HG03175 (cell line): ENCODE measurements around the gene HDAC4.

ENCODE experiments used
- ATAC-seq: cut with Tn5 transposase; IDR thresholded peaks from one replicate; pipeline ENCODE4 v1.9.1; 2021; ENCODE audit warnings: mild to moderate bottlenecking, moderate library complexity; ENCODE audit not compliant: unreplicated experiment

HDAC4 gene

DNA sequence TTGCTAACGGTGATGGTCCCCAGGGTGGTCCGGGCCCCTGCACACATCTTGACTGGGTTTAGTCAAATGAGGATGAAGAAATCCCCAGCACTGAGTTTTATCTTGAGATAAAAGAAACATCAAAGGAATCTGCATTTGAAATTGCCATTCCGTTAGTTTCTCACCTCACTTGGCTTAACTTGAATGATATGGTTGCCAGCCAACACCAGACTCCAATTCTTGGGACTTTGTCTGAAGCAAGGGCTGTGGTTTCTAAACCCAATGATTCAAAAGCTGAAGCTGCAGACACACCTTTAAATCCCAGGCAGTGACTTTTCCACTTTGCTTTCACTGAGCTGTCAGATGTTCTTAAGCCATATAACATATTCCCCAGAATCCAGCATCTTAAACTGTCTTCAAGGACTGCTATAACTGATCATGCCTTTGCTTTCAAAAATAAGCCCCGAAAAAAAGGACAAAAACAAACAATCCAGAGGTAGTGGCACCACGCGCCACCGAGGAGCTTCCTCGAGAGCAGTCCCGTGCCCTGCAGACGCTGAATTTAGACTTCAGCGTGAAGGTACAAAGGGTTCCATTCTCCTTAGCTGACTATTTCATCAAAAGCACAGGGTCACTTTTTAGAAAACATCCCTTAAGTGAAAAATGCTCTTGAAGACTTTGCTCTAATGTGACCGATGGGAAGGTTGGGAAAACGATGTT lies 189.3 kb downstream of the HDAC4 start:
- ATAC-seq, result no peak

DNA sequence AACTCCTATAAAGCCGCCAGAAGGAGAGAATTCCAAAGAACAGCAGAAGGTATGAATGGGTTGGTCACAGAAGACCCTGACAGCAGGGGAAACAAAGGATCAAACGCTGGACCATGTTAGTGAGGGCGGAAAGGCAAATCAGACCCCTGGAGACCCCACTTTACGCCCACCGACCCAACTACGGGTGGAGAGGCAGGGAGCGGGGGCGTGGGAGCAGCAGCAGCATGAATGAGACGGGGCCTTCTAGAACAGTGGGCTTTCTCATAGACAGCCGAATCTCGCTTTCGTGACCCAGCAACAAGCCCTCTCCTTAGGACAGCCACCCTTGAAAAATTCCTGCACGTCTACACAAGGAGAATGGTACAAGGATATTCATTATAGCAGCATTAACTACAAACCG lies 191.0 kb downstream of the HDAC4 start:
- no peak for ATAC-seq

DNA sequence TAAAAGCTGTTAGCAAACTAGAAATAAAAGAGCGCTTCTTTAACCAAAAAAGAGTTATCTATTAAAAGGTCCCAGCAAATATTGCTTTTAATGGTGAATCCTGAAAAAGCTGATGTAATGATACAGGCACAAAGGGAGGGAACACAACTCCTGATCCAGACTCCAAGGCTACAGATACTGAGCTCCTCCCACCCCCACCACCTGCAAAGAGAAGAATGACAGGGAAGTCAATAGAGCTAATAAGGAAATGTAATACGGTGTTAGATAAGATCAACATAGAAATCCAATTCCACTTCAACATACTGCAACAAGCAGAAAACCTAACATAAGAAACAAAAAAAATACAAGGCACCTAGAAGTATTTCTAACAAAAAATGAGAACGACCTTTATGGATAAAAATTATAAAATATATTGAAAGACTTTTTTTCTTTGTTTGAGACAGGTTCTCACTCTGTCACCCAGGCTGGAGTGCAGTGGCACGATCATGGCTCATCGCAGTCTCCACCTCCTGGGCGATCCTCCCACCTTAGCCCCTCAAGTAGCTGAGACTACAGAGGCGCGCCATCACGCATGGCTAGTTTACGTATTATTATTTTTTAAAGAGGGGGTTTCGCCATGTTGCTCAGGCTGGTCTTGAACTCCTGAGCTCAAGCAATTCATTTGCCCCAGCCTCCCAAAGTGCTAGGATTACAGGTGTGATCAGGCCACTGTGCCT lies 192.2 kb downstream of the HDAC4 start:
- no peak for ATAC-seq

DNA sequence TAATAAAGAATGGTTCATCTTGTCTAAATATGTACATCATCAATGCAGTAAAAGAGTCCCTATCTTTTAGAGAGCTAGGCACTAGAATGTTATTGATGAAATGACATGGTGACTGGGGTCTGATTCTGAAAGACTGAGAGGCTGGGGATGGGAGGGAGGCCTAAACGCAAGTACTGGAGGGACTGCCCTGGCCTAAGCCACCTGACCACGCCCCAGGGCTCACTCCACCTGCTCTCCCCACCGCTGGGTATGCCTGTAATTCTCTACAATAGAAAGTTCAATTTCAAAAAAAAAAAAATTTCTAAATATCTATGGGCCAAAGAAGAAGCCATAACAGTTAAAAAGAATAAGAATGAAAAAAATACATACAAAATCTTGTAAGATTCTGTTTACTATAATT lies 194.0 kb downstream of the HDAC4 start:
- ATAC-seq, result no peak

- no peak for ATAC-seq
Observed at GRCh38 chr2:239206042-239206441, 194.8 kb downstream of the HDAC4 start.

- ATAC-seq, result no peak
Observed at GRCh38 chr2:239204876-239205468, 195.8 kb downstream of the HDAC4 start.

GRCh38 chr2:239204136-239204875 lies 196.5 kb downstream of the HDAC4 start:
- ATAC-seq, result no peak

GRCh38 chr2:239203443-239204135 lies 197.2 kb downstream of the HDAC4 start:
- ATAC-seq, result no peak

- no peak for ATAC-seq
Observed at GRCh38 chr2:239202836-239203235, 198.0 kb downstream of the HDAC4 start.

DNA sequence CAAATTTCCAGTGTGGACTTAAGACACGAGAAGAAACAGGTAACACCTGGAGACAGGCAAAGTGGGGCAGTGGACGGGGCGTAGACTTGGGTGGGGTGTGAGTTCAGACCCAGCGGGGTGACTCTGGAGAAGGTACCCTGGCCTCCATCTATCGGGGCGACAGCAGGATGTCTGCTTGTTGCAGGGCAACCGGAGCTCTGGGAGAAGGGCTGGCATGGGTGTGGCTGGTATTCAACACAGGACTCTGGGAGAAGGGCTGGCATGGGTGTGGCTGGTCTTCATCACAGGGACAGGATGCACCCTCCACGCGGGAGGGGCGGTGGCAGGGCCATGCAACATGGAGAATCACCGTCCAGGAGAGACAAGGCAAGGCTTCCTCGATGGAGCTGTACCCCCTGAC lies 198.5 kb downstream of the HDAC4 start:
- ATAC-seq, result no peak

DNA sequence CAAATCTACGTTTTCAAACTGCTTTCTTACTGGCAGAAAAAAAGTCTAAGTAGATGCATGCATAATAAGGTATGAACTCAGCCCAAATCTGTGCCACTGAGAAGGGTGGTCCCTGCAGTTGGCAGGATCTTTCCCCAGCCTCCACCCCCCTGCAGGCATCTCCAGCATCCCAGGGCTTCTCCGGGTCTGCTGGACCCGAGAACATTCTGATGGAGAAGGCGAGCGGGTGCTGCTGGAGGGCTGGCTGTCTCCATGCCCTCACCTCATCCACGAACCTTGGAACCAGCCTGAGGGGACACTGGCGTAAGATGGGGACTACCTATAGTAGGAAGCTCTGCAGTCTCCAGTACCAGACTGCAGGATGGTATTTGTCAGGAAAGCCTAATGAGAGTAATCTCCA lies 198.9 kb downstream of the HDAC4 start:
- ATAC-seq, result no peak

- no peak for ATAC-seq
Observed at GRCh38 chr2:239201531-239201876, 199.3 kb downstream of the HDAC4 start.

- ATAC-seq, result no peak
Observed at GRCh38 chr2:239200646-239201530, 199.9 kb downstream of the HDAC4 start.

DNA sequence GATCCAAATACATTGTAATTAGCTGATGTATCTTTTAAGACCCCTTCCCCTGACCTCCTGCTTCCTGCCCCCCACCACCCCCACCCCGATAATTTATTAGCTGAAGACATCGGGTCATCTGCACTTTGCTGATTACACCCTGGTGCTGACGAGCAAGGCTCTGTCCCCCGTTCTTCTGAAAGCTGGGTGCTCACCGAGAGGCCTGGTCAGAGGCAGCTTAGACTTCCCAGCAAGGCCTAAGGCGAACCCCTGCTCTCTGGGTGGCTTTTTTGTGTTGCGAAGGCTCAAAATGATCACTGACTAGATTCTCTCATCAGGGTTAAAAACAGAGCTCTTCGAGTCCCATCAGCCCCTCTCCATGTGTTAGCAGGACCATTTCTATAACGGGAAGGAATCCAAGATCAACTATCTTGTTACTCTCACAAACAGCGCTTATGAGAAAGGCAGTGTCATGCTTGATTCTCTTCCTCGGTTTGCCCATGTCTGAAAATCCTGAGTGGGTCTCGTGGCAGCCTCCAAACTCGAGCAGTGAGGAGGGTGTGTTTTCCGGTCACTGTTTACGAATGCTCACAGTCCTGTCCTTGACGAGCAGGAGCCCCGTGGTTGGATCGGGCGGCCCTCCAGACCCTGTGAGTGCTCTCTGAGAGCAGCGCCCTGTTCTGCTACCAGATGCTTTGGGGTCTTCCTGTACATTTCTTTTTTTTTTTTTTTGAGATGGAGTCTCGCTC lies 201.6 kb downstream of the HDAC4 start:
- ATAC-seq, result no peak

DNA sequence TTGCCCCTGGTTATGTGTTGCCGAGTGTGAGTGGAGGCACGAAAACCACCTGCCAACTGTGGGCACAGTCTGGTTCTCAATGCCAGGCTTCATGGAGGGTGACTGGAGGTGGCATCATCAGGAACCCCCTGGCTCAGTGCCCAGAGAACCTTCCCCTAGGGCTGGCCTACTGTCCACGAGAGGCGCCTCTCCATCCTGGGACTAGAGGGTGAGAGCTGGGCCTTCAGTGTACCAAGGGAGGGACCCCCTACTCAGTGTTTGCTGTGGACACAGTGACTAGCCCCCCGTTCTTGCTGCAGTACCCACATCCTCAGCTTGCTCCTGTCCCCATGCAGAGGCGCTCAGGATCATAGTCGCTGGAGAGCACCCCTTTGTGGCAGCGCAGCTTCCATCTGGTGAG lies 202.6 kb downstream of the HDAC4 start:
- no peak for ATAC-seq

DNA sequence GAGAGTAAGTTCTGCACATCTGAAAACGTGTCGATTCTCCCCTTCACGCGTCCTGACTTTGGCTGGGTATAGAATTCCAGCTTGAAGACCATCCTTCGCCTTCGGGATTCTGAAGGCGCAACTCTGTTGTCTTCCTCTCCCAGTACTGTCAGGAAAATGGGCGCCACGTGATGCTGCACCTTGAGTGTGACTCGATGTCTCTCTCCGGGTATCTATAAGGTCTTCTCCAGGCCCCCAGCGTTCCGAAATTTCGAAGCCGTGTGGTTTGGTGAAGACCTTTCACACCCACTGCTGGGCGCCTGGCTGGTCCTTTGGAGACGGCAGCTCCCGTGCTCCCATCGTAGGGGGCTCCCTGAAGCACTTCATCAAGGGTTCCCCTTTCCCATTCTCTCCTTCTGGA lies 203.7 kb downstream of the HDAC4 start:
- no peak for ATAC-seq

DNA sequence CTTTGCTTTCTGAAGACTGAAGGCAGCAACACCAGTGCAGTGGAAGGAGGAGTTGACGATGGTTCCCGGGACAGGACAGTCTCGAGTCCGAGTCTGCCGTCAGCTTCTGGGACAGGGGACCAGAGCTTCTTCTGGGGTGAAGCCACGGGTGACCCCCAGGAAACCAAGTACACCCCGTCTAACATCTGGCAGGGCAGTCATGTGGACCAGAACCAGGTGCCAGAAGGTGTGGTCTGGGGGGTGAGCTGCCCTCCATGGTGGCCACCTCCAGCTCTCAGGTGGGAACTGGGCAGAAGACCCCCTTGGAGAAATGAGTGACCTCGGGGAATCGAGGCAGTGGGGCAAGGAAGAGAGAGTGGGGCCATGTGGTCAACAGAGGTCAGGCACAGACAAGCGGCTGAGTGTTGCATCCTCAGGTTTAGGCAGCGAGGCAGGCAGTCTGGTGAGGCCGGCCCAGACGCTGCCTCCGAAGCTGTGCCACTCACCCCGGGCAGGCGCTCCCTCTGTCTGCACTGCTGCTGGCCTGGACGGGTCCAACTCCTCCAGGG lies 204.3 kb downstream of the HDAC4 start:
- no peak for ATAC-seq

DNA sequence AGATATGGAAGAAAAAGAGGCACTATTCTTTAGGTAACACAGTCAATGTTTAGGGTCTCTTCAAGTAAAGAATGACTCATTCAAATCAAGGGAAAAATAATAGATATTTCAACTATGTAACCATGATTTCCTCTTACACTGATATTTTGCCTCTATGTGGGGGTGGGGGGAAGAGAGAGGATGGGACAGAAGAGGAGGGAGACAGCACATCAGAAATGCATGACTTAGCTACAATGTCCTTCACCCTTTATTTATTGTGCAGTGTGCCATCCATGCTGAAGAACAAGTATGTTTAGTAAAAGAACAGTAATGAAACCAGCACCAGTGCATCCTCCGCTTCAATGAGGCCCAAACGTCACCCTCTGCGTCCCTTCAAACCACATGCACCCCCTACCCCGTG lies 204.8 kb downstream of the HDAC4 start:
- no peak for ATAC-seq

DNA sequence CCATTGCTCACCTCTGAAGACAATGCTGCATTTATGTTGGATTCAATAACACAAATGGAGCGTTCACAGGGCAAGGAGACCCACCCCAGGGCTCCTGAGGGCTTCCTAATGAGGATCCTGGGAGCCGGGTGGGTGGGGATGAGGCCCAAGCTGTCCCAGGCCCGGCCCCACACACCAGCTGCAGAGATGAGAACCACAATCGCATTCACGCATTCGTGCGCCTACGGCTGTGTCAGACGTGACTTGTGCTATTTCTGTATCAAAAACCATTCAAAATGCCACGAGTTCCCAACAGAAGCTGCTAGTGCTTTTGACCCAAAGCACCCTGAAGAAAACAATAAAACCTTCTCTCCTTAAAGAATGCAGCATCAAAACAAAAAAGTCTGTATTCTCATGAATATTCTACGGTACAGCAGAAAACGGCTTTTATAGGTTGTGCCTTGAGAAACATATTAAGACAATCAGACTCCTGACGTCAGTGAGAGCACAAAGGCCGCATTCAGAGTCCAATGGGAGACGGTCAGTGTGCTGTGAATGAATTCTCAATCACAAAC lies 205.4 kb downstream of the HDAC4 start:
- ATAC-seq, result no peak
